ENCODE data around the gene CH25H. TPM values are rescaled to one million over a fixed set of nuclear protein-coding genes. Genes with fewer than 3 reads are reported as not detected.
A peak's percentile ranks its signal among the peaks of the same experiment; 100 is the strongest.

CH25H gene
- total RNA-seq, 1 donor from 2014 or later: not detected

DNA sequence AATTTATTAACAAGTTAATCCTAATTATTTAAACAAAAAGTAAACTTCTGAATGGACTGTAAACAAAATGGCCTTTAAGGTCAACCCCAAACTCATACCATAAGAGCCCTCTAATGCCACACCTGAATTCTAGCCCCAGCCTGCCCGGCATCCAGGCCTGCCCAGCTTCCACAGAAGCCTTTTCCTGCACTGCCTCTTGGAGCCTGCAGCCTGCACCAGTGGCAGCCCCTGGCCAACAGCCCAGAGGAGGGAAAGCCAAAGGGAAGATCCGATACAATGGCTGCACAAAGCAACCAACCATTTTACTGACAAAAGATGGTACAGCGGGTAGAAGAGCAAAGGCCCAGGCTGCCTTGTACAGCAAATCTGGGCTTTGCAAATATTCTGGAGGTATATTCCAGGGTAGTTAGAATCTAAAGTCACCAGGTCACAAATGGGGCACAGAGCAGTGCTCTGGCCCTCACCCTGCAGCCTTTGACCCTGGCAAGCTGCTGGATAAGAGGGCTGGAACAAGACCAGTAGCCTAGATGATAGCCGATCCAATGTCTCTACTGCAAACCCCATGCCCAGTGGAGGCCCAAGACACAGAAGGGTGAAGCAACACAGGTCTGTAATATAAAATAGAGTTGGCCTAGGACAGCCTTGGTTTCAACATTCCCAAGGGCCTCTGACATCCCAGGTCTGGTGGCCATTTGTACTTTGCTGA is 12.5 kb upstream of the CH25H start:
- DNase-seq (ENCODE audit: extremely low spot score, unreplicated experiment): no peak
- Mint-ChIP-seq H3K36me3 (ENCODE audit: unreplicated experiment) (peaks cover 16% of the 10 kb centered on the region), H3K27ac (ENCODE audit: unreplicated experiment) (no peak overlapping the region), H3K9me3 (ENCODE audit: unreplicated experiment) (no peaks in the 10 kb centered on the region), H3K4me3 (ENCODE audit: unreplicated experiment) (no peak overlapping the region), H3K4me1 (ENCODE audit: unreplicated experiment) (peaks cover 7% of the 10 kb centered on the region), H3K27me3 (ENCODE audit: unreplicated experiment) (no peaks in the 10 kb centered on the region)
- TF ChIP-seq, protein P1, sequence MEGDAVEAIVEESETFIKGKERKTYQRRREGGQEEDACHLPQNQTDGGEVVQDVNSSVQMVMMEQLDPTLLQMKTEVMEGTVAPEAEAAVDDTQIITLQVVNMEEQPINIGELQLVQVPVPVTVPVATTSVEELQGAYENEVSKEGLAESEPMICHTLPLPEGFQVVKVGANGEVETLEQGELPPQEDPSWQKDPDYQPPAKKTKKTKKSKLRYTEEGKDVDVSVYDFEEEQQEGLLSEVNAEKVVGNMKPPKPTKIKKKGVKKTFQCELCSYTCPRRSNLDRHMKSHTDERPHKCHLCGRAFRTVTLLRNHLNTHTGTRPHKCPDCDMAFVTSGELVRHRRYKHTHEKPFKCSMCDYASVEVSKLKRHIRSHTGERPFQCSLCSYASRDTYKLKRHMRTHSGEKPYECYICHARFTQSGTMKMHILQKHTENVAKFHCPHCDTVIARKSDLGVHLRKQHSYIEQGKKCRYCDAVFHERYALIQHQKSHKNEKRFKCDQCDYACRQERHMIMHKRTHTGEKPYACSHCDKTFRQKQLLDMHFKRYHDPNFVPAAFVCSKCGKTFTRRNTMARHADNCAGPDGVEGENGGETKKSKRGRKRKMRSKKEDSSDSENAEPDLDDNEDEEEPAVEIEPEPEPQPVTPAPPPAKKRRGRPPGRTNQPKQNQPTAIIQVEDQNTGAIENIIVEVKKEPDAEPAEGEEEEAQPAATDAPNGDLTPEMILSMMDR (IDR thresholded peaks at IDR 0.05): no peak

DNA sequence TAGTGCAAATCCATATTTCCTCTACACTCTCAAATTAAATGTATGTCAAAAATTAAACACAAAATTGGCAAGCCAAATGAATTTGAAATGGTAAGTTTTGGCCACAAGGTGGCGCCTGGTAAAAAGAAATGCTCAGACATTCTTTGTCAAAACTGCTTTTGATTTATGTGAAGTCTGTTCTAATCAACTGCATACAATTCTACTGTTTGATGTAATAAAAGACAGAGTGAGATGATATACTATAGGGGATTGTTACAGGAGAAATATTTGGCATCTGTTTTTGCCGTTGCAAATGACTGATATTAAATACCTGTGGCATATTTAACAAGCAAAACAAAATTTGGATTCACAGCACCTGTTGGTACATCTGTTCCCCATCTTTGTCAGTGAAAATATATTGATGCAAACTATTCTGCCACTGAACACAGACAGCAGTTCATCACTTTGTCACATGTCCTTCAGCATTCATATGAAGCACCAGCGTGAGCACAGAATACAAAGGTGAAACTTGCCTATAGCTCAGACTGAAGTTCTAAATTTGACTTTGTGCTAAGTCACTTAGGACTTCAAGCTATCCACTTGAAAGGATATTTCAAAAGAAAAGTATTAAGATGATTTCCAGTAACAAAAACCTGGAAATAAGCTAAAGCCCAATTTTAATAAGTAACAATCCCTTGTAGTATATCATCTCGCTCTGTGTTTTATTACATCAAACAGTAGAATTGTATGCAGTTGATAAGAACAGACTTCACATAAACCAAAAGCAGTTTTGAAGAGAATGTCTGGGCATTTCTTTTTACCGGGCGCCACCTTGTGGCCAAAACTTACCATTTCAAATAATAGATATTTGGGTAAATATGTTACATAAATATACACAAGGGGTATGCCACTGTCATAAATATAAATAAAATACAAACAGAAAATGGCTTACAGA is 10.2 kb upstream of the CH25H start:
- Mint-ChIP-seq H3K4me3 (ENCODE audit: unreplicated experiment) (no peak overlapping the region), H3K36me3 (ENCODE audit: unreplicated experiment) (peaks cover 9% of the 10 kb centered on the region), H3K4me1 (ENCODE audit: unreplicated experiment) (peaks cover 7% of the 10 kb centered on the region), H3K27ac (ENCODE audit: unreplicated experiment) (no peak overlapping the region), H3K27me3 (ENCODE audit: unreplicated experiment) (no peaks in the 10 kb centered on the region), H3K9me3 (ENCODE audit: unreplicated experiment) (no peaks in the 10 kb centered on the region)
- TF ChIP-seq, protein P1 (IDR thresholded peaks at IDR 0.05): peak; percentile 78
- DNase-seq (ENCODE audit: extremely low spot score, unreplicated experiment): no peak

DNA sequence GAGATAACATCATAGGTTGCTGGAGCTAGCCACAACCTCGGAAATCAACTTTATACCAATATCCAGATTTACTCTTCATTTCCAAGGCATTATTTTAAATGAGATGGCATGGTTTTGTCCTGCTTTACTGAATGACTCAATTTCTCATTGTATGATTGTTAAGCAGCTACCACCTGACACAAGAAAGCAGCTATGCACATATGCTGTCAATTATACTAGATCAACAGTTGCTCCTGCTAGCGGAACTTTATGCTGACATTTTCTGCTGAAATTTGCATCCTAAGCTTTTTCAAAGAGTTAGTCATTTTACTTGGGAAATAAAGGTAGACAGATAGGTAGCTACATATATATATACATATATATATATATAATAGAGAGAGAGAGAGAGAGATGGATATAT is 8.9 kb upstream of the CH25H start:
- Mint-ChIP-seq H3K36me3 (ENCODE audit: unreplicated experiment) (peaks cover 4% of the 10 kb centered on the region), H3K9me3 (ENCODE audit: unreplicated experiment) (no peaks in the 10 kb centered on the region), H3K27me3 (ENCODE audit: unreplicated experiment) (peaks cover under 1% of the 10 kb centered on the region), H3K4me1 (ENCODE audit: unreplicated experiment) (peaks cover 7% of the 10 kb centered on the region), H3K4me3 (ENCODE audit: unreplicated experiment) (no peak overlapping the region), H3K27ac (ENCODE audit: unreplicated experiment) (no peak overlapping the region)
- TF ChIP-seq, protein P1 (IDR thresholded peaks at IDR 0.05): no peak
- no peak for DNase-seq (ENCODE audit: extremely low spot score, unreplicated experiment)

DNA sequence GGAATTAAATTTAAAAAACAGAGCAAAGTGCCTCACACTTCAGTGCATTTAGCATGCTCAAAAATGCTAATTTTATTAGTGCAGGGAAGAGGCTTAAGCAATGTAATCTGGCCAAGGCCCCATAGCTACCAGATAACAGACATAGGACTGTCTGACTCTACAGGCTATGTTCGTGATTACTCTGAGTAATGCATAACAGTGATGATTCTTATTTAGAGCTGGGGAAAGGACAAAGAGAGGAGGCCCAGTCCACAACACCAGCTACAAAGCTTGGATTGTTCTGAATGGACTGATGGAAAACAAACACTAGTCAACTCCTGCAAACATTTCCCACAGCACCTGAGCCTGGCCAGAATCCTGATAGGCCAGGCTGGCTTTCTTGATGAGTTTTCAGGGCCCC is 8.4 kb upstream of the CH25H start:
- no peaks in the 10 kb centered on the region for H3K9me3 Mint-ChIP-seq (ENCODE audit: unreplicated experiment)
- no peak overlapping the region for H3K4me3 Mint-ChIP-seq (ENCODE audit: unreplicated experiment)
- peaks cover 4% of the 10 kb centered on the region for H3K36me3 Mint-ChIP-seq (ENCODE audit: unreplicated experiment)
- peaks cover 7% of the 10 kb centered on the region for H3K4me1 Mint-ChIP-seq (ENCODE audit: unreplicated experiment)
- no peak for DNase-seq (ENCODE audit: extremely low spot score, unreplicated experiment)
- H3K27me3 Mint-ChIP-seq (ENCODE audit: unreplicated experiment): peaks cover 6% of the 10 kb centered on the region
- H3K27ac Mint-ChIP-seq (ENCODE audit: unreplicated experiment): no peak overlapping the region
- TF ChIP-seq, protein P1 (IDR thresholded peaks at IDR 0.05): no peak
